ES-I3 (cell line): Measurements from ENCODE around the gene NIPSNAP2.
"Not testable (repeated sequence)": the region's sequence is repeated elsewhere in the genome, so short reads cannot be mapped to it uniquely, and the experiment has no call there.

Experiments used
- H3K36me3 ChIP-seq: 2 replicates; pipeline ENCODE4 v1.6.1; 2013; ENCODE audit warnings: mild to moderate bottlenecking, low read length, control low read depth, moderate library complexity; ENCODE audit not compliant: insufficient read depth
- H3K4me1 ChIP-seq: 2 replicates; pipeline ENCODE4 v1.6.1; 2013; ENCODE audit warnings: mild to moderate bottlenecking, control low read depth, low read length; ENCODE audit not compliant: insufficient read depth
- H3K9ac ChIP-seq: 2 replicates; pipeline ENCODE4 v1.6.1; 2013; ENCODE audit warnings: low read depth, mild to moderate bottlenecking, low read length, moderate library complexity
- H3K9me3 ChIP-seq: 2 replicates; pipeline ENCODE4 v1.6.1; 2013; ENCODE audit warnings: mild to moderate bottlenecking, low read length, moderate library complexity; ENCODE audit not compliant: control insufficient read depth, insufficient read depth

The NIPSNAP2 gene

GRCh38 chr7:56047446-56048116, 83.2 kb downstream of the NIPSNAP2 start:
- H3K36me3 ChIP-seq, H3K4me1 ChIP-seq, H3K9ac ChIP-seq, H3K9me3 ChIP-seq: not testable (repeated sequence)

GRCh38 chr7:56048245-56048644, 83.9 kb downstream of the NIPSNAP2 start:
- no peaks in the 10 kb centered on the region; the same call in 1 of the 2 replicates for H3K4me1 ChIP-seq

GRCh38 chr7:56048763-56049162, 84.4 kb downstream of the NIPSNAP2 start:
- H3K9me3 ChIP-seq, H3K36me3 ChIP-seq, H3K9ac ChIP-seq, H3K4me1 ChIP-seq: not testable (repeated sequence)

More at GRCh38 chr7:56048245-56048644, 83.9 kb downstream of the NIPSNAP2 start:
- Histone ChIP-seq H3K9ac (no peak overlapping the region), H3K36me3 (peaks cover 4% of the 10 kb centered on the region), H3K9me3 (no peaks in the 10 kb centered on the region)
